Adipocyte (in vitro differentiated cells): ENCODE data around the gene AKAP9.
"Not testable (repeated sequence)": the region's sequence is repeated elsewhere in the genome, so short reads cannot be mapped to it uniquely, and the experiment has no call there.

ENCODE experiments used
- DNase-seq: peaks from one replicate; pipeline ENCODE4 v3.0.0-alpha.2; 2015; ENCODE audit warnings: low read depth
- H3K27me3 ChIP-seq: replicated peaks from 2 replicates; pipeline ENCODE4 v1.7.0; 2013; ENCODE audit warnings: mild to moderate bottlenecking, low read length, moderate library complexity; ENCODE audit not compliant: control insufficient read depth, insufficient read depth
- H3K36me3 ChIP-seq: 2 replicates; pipeline ENCODE4 v1.7.0; 2013; ENCODE audit warnings: low read length, mild to moderate bottlenecking, moderate library complexity; ENCODE audit not compliant: control insufficient read depth, insufficient read depth, severe bottlenecking
- H3K4me1 ChIP-seq: 2 replicates; pipeline ENCODE4 v1.7.0; 2013; ENCODE audit warnings: mild to moderate bottlenecking, low read length, moderate library complexity; ENCODE audit not compliant: control insufficient read depth, insufficient read depth
- H3K4me3 ChIP-seq: 2 replicates; pipeline ENCODE4 v1.7.0; 2013; ENCODE audit warnings: mild to moderate bottlenecking, low read length, moderate library complexity
- H3K9ac ChIP-seq: 2 replicates; pipeline ENCODE4 v1.7.0; 2013; ENCODE audit warnings: mild to moderate bottlenecking, low read length, moderate library complexity
- H3K9me3 ChIP-seq: 2 replicates; pipeline ENCODE4 v1.7.0; 2013; ENCODE audit warnings: mild to moderate bottlenecking, low read length, moderate library complexity; ENCODE audit not compliant: control insufficient read depth

Gene AKAP9

DNA sequence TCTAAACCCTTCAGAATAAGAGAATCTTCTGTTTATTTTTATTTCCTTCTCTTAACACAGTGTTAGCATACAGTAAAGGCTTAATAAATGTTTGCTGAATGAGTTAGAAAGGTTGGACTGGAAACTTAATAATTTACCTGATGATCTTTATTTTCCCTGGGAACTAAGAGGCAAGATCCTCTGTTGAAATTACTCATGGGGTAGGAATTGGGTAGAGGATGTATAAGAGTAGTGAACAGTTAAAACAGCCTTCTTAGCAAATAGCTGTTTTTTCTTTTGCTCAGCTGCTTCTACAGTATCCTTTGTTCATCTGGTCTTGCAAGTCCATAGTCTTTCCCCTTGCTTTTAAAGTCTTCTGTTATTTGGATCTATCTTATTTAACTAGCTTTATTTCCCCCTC, 80.0 kb downstream of the AKAP9 start:
- DNase-seq = peak; percentile 13
- peaks cover 13% of the 10 kb centered on the region for H3K4me1 ChIP-seq
- H3K9me3 ChIP-seq = no peaks in the 10 kb centered on the region
- no peak overlapping the region for H3K9ac ChIP-seq
- no peak overlapping the region for H3K4me3 ChIP-seq
- peaks cover 39% of the 10 kb centered on the region for H3K36me3 ChIP-seq
- no peaks in the 10 kb centered on the region for H3K27me3 ChIP-seq

DNA sequence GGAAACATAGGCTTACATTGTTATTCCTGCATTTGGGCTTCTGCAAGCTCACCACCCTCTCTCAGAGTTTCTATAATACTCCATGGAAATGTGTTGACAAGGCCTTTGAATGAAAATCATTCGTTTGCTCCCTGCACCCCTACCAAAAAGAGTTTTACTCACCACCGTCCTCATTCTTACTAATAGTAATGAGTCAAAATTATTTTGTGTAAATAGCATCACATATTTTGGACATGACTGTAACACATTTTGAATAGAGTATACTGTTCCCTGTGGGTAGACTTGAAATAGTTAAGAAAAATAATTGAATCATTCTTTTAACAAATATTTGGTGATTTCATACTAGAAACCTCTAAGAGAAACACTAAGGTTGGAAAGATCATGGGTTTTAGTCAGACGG, 84.6 kb downstream of the AKAP9 start:
- peak; percentile 50 for DNase-seq
- peaks cover 15% of the 10 kb centered on the region for H3K4me1 ChIP-seq
- no peaks in the 10 kb centered on the region for H3K9me3 ChIP-seq
- no peak overlapping the region for H3K4me3 ChIP-seq
- no peaks in the 10 kb centered on the region for H3K27me3 ChIP-seq
- H3K9ac ChIP-seq = no peak overlapping the region
- H3K36me3 ChIP-seq = peaks cover 36% of the 10 kb centered on the region

DNA sequence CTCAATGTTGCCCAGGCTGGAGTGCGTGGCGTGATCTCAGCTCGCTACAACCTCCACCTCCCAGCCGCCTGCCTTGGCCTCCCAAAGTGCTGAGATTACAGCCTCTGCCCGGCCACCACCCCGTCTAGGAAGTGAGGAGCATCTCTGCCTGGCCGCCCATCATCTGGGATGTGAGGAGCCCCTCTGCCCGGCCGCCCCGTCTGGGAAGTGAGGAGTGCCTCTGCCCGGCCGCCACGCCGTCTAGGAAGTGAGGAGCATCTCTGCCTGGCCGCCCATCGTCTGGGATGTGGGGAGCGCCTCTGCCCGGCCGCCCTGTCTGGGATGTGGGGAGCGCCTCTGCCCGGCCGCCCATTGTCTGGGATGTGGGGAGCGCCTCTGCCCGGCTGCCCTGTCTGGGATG, 86.0 kb downstream of the AKAP9 start:
- peaks cover 41% of the 10 kb centered on the region for H3K36me3 ChIP-seq
- DNase-seq, H3K9me3 ChIP-seq: not testable (repeated sequence)

DNA sequence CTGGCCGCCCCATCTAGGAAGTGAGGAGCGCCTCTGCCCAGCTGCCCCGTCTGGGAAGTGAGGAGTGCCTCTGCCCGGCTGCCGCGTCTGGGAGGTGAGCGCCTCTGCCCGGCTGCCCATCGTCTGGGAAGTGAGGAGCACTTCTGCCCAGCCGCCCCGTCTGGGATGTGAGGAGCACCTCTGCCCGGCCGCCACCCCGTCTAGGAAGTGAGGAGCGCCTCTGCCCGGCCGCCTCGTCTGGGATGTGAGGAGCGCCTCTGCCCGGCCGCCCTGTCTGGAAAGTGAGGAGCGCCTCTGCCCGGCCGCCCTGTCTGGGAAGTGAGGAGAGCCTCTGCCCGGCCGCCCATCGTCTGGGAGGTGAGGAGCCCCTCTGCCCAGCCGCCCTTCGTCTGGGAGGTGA, 86.5 kb downstream of the AKAP9 start:
- H3K9ac ChIP-seq, DNase-seq, H3K27me3 ChIP-seq, H3K4me3 ChIP-seq, H3K9me3 ChIP-seq: not testable (repeated sequence)
- Histone ChIP-seq H3K36me3 (peaks cover 39% of the 10 kb centered on the region), H3K4me1 (peaks cover 15% of the 10 kb centered on the region)

More for the DNA sequence above, 86.0 kb downstream of the AKAP9 start:
- H3K9ac ChIP-seq, H3K4me3 ChIP-seq, H3K27me3 ChIP-seq: not testable (repeated sequence)
- peaks cover 15% of the 10 kb centered on the region for H3K4me1 ChIP-seq

GRCh38 chr7:92028226-92028625, 87.6 kb downstream of the AKAP9 start:
- H3K36me3 ChIP-seq = peaks cover 35% of the 10 kb centered on the region
- no peaks in the 10 kb centered on the region for H3K9me3 ChIP-seq
- no peak overlapping the region for H3K4me3 ChIP-seq
- no peaks in the 10 kb centered on the region for H3K27me3 ChIP-seq
- H3K4me1 ChIP-seq = peaks cover 15% of the 10 kb centered on the region
- no peak for DNase-seq
- H3K9ac ChIP-seq = no peak overlapping the region

- Histone ChIP-seq H3K4me1 (peaks cover 15% of the 10 kb centered on the region), H3K36me3 (peaks cover 30% of the 10 kb centered on the region), H3K27me3 (no peaks in the 10 kb centered on the region), H3K4me3 (no peak overlapping the region), H3K9ac (no peak overlapping the region), H3K9me3 (no peaks in the 10 kb centered on the region)
- no peak for DNase-seq
These were observed 88.0 kb downstream of the AKAP9 start for GRCh38 chr7:92028686-92029085.

GRCh38 chr7:92034116-92034515, 93.5 kb downstream of the AKAP9 start:
- Histone ChIP-seq H3K9me3 (no peaks in the 10 kb centered on the region), H3K4me1 (peaks cover 4% of the 10 kb centered on the region), H3K4me3 (no peak overlapping the region), H3K36me3 (peaks cover 36% of the 10 kb centered on the region), H3K27me3 (no peaks in the 10 kb centered on the region), H3K9ac (no peak overlapping the region)
- peak; percentile 65 for DNase-seq

DNA sequence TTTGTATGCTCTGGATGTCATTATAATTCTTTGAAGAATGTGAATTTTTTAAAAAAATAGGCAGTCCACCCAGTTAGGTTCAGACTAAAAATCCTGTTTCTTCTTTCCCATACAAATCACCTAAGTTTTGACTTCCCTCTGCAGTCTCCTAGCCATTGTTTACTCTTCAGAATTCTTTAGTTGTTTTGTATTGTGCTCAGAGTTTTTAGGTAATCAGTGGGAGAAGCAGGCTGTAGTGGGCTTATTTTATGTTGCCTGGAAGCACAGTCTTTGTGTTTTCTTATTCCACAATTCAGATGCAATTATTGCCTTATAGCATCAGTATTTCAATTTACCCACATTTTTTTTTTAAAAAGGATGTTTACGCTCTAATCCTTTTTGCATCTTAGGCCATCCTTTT, 94.9 kb downstream of the AKAP9 start:
- no peak overlapping the region for H3K4me3 ChIP-seq
- H3K9ac ChIP-seq = no peak overlapping the region
- H3K36me3 ChIP-seq = peaks cover 34% of the 10 kb centered on the region
- no peaks in the 10 kb centered on the region for H3K9me3 ChIP-seq
- no peaks in the 10 kb centered on the region for H3K27me3 ChIP-seq
- peaks cover 4% of the 10 kb centered on the region for H3K4me1 ChIP-seq
- no peak for DNase-seq

GRCh38 chr7:92039900-92040299, 99.2 kb downstream of the AKAP9 start:
- Histone ChIP-seq H3K4me1 (no peaks in the 10 kb centered on the region), H3K27me3 (no peaks in the 10 kb centered on the region), H3K36me3 (peaks cover 52% of the 10 kb centered on the region), H3K9me3 (no peaks in the 10 kb centered on the region), H3K4me3 (no peak overlapping the region), H3K9ac (no peak overlapping the region)
- no peak for DNase-seq

DNA sequence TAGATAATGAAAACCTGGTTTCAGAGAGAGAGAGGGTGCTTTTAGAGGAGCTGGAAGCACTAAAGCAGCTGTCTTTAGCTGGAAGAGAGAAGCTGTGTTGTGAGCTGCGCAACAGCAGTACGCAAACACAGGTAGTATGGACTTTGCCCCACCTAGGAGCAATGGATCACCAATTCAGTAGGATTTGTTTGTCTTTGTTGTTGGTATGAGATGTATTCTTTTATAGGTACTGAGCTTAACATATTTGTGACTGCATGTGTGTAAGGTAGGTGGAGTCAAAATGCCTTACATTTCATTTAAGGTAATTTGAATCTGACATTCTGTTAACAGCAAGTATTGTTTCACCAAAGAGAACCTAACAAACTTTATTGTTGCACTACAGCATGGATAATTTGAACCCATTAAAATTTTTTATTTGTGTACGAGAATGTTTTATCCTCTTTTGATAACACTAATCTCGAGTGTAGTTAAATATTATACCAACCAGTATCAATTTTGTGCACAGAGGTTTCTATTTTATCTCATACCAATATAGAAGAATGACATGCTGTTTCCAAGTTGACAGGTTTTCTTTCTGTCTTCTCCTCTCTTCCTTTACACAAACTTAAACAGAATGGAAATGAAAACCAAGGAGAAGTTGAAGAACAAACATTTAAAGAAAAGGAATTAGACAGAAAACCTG, 101.5 kb downstream of the AKAP9 start:
- DNase-seq = no peak
- Histone ChIP-seq H3K27me3 (no peaks in the 10 kb centered on the region), H3K4me3 (no peak overlapping the region), H3K4me1 (no peaks in the 10 kb centered on the region), H3K36me3 (peaks cover 71% of the 10 kb centered on the region), H3K9ac (no peak overlapping the region), H3K9me3 (no peaks in the 10 kb centered on the region)

DNA sequence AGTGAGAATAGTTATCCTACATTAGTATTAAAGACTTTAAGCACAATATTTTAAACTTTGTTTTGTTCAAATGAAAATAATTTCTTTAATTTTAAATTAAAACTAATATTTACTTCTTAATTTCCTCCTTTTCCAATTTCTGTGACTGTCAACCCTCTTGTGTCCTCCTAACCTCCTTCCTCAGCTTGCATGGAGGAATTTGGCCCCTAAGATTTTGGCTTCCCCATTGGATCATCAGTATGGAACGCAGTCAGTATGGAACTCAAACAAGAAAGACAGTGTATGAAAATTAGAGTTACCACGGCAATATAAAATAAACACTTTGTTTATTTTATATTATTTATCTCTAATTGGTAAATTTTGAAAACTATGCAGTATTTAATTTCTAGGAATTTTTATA, 102.4 kb downstream of the AKAP9 start:
- Histone ChIP-seq H3K9ac (no peak overlapping the region), H3K36me3 (peaks cover 71% of the 10 kb centered on the region), H3K4me1 (no peaks in the 10 kb centered on the region), H3K4me3 (no peak overlapping the region), H3K9me3 (no peaks in the 10 kb centered on the region), H3K27me3 (no peaks in the 10 kb centered on the region)
- DNase-seq = no peak

DNA sequence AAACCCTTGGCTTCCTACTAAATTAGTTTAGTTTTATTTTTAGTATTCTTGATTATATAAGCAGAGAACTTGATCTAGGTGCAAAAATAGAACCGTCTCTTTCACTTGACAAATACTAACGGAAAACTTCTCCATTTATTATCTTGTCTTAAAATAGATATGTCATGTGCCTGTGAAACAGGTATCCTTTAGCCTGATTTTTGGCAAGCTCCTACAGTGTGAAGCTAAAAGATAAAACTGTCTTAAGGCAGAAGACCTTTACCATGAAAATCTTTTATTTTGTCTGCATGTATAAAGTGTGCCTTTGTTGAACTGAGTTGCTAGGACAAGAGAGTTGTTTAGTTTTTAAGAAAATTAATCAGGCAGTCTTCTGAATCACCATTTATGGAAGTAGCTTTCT, 103.0 kb downstream of the AKAP9 start:
- no peaks in the 10 kb centered on the region for H3K9me3 ChIP-seq
- peaks cover 71% of the 10 kb centered on the region for H3K36me3 ChIP-seq
- no peak overlapping the region for H3K9ac ChIP-seq
- no peak overlapping the region for H3K4me3 ChIP-seq
- no peaks in the 10 kb centered on the region for H3K4me1 ChIP-seq
- DNase-seq = no peak
- no peaks in the 10 kb centered on the region for H3K27me3 ChIP-seq
